Activated T-helper 1 cell treated with anti-CD3 and anti-CD28 coated beads, Interleukin-12 subunit alpha, Interleukin-12 subunit beta, Interleukin-2, Interleukin-4 antibody, amounts not matched to agents 30 ng/mL and 10 ng/mL and 1 ng/mL, durations not matched to agents 14 hours and 24 hours and 36 hours (primary cell): Measurements from ENCODE around the gene CCDC107. TPM values are rescaled to one million over a fixed set of nuclear protein-coding genes. Genes with fewer than 3 reads are reported as not detected.
"Not testable (repeated sequence)": the region's sequence is repeated elsewhere in the genome, so short reads cannot be mapped to it uniquely, and the experiment has no call there.

ENCODE experiments used
- DNase-seq: peaks from one replicate; pipeline ENCODE4 v3.0.0; 2021; ENCODE audit warnings: low spot score
- H3K27ac Mint-ChIP-seq: one replicate; pipeline ENCODE4 v1.8.0; 2021; ENCODE audit warnings: mild to moderate bottlenecking, mixed read lengths
- H3K27me3 Mint-ChIP-seq: one replicate; pipeline ENCODE4 v1.8.0; 2022; ENCODE audit warnings: mild to moderate bottlenecking, moderate library complexity, mixed read lengths; ENCODE audit not compliant: insufficient read depth
- H3K36me3 Mint-ChIP-seq: one replicate; pipeline ENCODE4 v1.8.0; 2021; ENCODE audit warnings: low read depth, mixed read lengths
- H3K4me1 Mint-ChIP-seq: one replicate; pipeline ENCODE4 v1.8.0; 2021; ENCODE audit warnings: low read depth, mixed read lengths
- H3K4me3 Mint-ChIP-seq: one replicate; pipeline ENCODE4 v1.8.0; 2021; ENCODE audit warnings: mild to moderate bottlenecking, moderate library complexity, mixed read lengths
- H3K9me3 Mint-ChIP-seq: one replicate; pipeline ENCODE4 v1.8.0; 2021; ENCODE audit warnings: mixed read lengths
- intact Hi-C: fragments of 100-400 bp; cut with micrococcal nuclease; formaldehyde crosslinking; loops from one replicate; pipeline ENCODE4 v1.15.1; 2024
- total RNA-seq: library from RNA; stranded (reverse); gene quantifications from 2 replicates; pipeline ENCODE4 v1.2.3, GENCODE V29; 2022

The CCDC107 gene
- total RNA-seq, 1 donor from 2014 or later = 20.6 TPM

DNA sequence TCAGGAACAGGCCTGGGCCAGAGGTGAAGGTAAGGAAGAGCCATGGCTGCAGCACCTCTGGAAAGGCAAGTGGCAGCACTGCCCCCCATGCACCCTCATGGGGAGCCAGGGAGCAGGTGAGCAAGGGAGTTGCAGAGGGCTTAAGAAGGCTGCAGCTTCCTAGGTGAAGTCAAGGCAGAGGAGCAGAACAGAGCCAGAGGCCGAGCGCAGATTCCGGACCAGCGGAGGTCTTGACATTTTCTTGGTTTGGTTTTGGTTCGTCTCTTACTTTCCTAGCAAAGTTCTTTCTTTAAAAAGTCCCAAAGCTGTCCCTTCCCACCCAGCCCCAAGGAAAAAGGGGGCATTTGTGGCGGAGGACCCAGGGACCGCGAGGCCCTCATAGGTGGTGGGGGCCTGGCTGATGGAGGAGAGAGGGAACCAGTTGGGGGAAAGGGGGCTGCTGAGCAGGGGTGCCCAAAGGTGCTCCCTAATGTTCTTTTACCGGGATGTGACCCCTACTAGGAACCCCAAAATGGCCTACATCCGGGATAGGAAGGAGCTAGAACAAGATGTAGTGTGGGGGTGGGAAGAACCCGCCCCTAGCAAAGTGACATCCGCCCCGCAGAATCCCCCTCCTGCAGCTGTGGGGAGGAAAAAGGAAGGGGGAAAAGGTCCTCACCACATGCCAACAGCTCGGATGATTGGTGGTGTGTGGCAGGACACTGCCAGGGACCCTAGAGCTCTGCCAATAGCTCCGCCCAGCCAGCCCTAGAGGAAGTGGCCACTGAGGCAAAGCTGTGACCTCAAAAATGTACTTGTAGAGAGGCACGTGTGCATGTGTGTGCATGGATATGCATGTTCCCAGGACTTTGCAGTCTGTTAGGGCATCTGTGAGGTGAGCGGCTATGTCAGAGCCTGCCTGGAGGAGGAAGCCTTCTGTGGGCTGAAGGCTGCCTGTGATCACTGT is 39.0 kb upstream of the CCDC107 start:
- H3K36me3 Mint-ChIP-seq = peaks cover 2% of the 10 kb centered on the region
- peak; percentile 48 for DNase-seq
- peak overlapping the region; percentile 92 for H3K27ac Mint-ChIP-seq
- H3K27me3 Mint-ChIP-seq = peaks cover 2% of the 10 kb centered on the region
- peak overlapping the region; percentile 63 for H3K4me3 Mint-ChIP-seq
- peaks cover 69% of the 10 kb centered on the region for H3K4me1 Mint-ChIP-seq
- no peaks in the 10 kb centered on the region for H3K9me3 Mint-ChIP-seq
- intact Hi-C loops = loop anchor here (1.0 to 5.0 kb wide), 7 partner anchors 15 to 208 kb away; partner anchors contain the start of genes CREB3, FAM221B, TLN1 and TMEM8B

- H3K4me1 Mint-ChIP-seq = peaks cover 69% of the 10 kb centered on the region
- no peaks in the 10 kb centered on the region for H3K36me3 Mint-ChIP-seq
- H3K27me3 Mint-ChIP-seq = peaks cover 2% of the 10 kb centered on the region
- no peaks in the 10 kb centered on the region for H3K9me3 Mint-ChIP-seq
- peak overlapping the region; percentile 92 for H3K27ac Mint-ChIP-seq
- no peak for DNase-seq
- intact Hi-C loops = loop anchor here (1.0 to 5.0 kb wide), 7 partner anchors 15 to 208 kb away; partner anchors contain the start of genes CREB3, FAM221B, TLN1 and TMEM8B
- H3K4me3 Mint-ChIP-seq = peak overlapping the region; percentile 6
These were observed 38.3 kb upstream of the CCDC107 start for GRCh38 chr9:35619800-35620158.

GRCh38 chr9:35627575-35627974 is 30.5 kb upstream of the CCDC107 start:
- DNase-seq = no peak
- peaks cover 12% of the 10 kb centered on the region for H3K4me1 Mint-ChIP-seq
- intact Hi-C loops = no loop called here
- H3K27me3 Mint-ChIP-seq = no peaks in the 10 kb centered on the region
- H3K9me3 Mint-ChIP-seq = no peaks in the 10 kb centered on the region
- no peaks in the 10 kb centered on the region for H3K36me3 Mint-ChIP-seq
- peak overlapping the region; percentile 16 for H3K27ac Mint-ChIP-seq
- no peak overlapping the region for H3K4me3 Mint-ChIP-seq

- no peak overlapping the region for H3K27ac Mint-ChIP-seq
- no peak overlapping the region for H3K4me3 Mint-ChIP-seq
- no peaks in the 10 kb centered on the region for H3K36me3 Mint-ChIP-seq
- no peaks in the 10 kb centered on the region for H3K9me3 Mint-ChIP-seq
- intact Hi-C loops = no loop called here
- DNase-seq = no peak
- no peaks in the 10 kb centered on the region for H3K27me3 Mint-ChIP-seq
- peaks cover 12% of the 10 kb centered on the region for H3K4me1 Mint-ChIP-seq
These were observed 29.6 kb upstream of the CCDC107 start for GRCh38 chr9:35628389-35628991.

DNA sequence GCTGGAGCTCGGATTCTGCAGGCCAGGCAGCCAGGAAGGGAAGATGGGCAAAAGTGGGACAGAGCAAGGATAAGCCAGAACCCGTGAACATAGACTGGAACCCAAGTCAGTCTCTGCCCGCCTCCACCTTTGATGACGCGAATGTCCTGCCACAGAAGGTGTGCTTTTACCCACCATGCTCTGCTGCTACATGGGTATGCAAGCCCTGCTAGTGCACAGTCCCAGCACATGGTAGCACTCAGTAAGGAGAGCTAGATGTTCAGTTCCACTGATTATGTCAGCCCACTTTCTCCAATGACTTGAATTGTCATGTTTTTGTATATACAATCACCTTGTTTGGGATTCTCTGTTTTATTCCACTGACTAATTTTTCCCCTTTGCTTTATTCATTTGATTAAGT is 28.5 kb upstream of the CCDC107 start:
- no peaks in the 10 kb centered on the region for H3K36me3 Mint-ChIP-seq
- H3K4me3 Mint-ChIP-seq = no peak overlapping the region
- H3K9me3 Mint-ChIP-seq = no peaks in the 10 kb centered on the region
- H3K27ac Mint-ChIP-seq = no peak overlapping the region
- peaks cover 14% of the 10 kb centered on the region for H3K4me1 Mint-ChIP-seq
- intact Hi-C loops = no loop called here
- DNase-seq = no peak
- no peaks in the 10 kb centered on the region for H3K27me3 Mint-ChIP-seq

- H3K4me3 Mint-ChIP-seq = no peak overlapping the region
- H3K36me3 Mint-ChIP-seq = peaks cover 12% of the 10 kb centered on the region
- H3K9me3 Mint-ChIP-seq = peaks cover 6% of the 10 kb centered on the region
- intact Hi-C loops = loop anchor here (1.0 kb wide), 1 partner anchor 16 kb away; no protein-coding TSS in a partner anchor
- peaks cover 56% of the 10 kb centered on the region for H3K4me1 Mint-ChIP-seq
- no peak for DNase-seq
- H3K27me3 Mint-ChIP-seq = no peaks in the 10 kb centered on the region
- peak overlapping the region; percentile 80 for H3K27ac Mint-ChIP-seq
These were observed 22.4 kb upstream of the CCDC107 start for GRCh38 chr9:35635730-35636129.

DNA sequence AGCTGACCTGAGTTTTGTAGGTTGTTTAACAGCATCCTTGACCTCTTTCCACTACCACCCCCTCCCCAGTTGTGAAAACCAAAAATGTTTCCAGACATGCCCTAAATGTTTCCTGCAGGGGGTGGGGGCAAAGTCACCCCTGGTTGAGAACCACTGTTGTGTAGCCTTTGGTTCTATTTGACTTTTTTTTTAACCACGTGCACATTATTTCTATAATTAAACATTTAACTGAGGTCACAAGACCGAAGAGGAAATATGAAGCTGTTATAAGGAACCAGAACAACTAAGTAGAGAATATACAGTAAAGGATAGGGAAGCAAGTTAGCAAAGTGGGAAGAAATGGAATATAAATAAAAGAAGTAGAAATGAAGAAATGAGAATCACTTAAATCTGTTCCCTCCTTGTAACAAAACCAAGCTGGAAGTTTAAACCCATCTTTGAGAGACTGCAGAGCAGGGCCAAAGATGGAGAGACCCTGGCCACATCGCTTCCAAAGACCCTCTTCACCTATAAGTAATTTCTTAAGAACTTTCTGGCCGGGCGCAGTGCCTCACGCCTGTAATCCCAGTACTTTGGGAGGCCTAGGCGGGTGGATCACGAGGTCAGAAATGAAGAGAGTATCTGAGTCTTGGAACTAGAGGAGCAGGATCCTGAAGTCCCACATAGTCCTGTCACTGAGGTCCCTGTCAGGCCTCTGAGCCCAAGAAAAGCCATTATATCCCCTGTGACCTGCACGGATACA is 21.8 kb upstream of the CCDC107 start:
- DNase-seq = no peak
- Mint-ChIP-seq H3K4me3 (no peak overlapping the region), H3K27ac (peak overlapping the region; percentile 80), H3K36me3 (peaks cover 18% of the 10 kb centered on the region), H3K4me1 (peaks cover 60% of the 10 kb centered on the region), H3K9me3 (peaks cover 6% of the 10 kb centered on the region), H3K27me3 (no peaks in the 10 kb centered on the region)
- intact Hi-C loops = loop anchor here (1.0 kb wide), 1 partner anchor 17 kb away; no protein-coding TSS in a partner anchor

GRCh38 chr9:35636877-35637246 is 21.2 kb upstream of the CCDC107 start:
- H3K4me3 Mint-ChIP-seq, H3K27me3 Mint-ChIP-seq, H3K9me3 Mint-ChIP-seq, DNase-seq: not testable (repeated sequence)
- H3K4me1 Mint-ChIP-seq = peaks cover 66% of the 10 kb centered on the region
- peak overlapping the region; percentile 18 for H3K27ac Mint-ChIP-seq
- H3K36me3 Mint-ChIP-seq = peaks cover 22% of the 10 kb centered on the region
- intact Hi-C loops = loop anchor here (1.0 kb wide), 1 partner anchor 18 kb away; no protein-coding TSS in a partner anchor

- H3K4me3 Mint-ChIP-seq, DNase-seq, intact Hi-C loops, H3K27me3 Mint-ChIP-seq, H3K9me3 Mint-ChIP-seq: not testable (repeated sequence)
- Mint-ChIP-seq H3K4me1 (peaks cover 66% of the 10 kb centered on the region), H3K27ac (peak overlapping the region; percentile 72), H3K36me3 (peaks cover 22% of the 10 kb centered on the region)
These were observed 20.6 kb upstream of the CCDC107 start for GRCh38 chr9:35637427-35637955.

DNA sequence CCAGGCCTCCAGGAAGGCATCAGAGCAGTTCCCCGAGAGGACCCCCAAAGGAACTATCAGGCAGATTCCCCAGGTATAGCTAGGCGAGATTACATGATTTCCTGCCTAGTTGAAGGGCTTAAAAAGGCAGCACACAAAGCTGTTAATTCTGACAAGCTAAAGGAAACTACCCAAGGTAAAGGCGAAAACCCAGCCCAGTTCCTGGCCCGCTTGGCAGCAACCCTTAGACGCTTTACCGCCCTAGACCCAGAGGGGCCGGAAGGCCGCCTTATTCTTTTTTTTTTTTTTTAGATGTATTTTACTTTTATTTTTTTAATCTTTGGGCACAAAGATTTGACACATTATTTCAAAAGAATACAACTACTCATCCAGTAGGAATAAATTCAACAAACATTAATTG is 19.3 kb upstream of the CCDC107 start:
- DNase-seq, H3K9me3 Mint-ChIP-seq, H3K27me3 Mint-ChIP-seq, H3K4me3 Mint-ChIP-seq: not testable (repeated sequence)
- Mint-ChIP-seq H3K4me1 (peaks cover 66% of the 10 kb centered on the region), H3K27ac (peak overlapping the region; percentile 53), H3K36me3 (peaks cover 28% of the 10 kb centered on the region)
- intact Hi-C loops = loop anchor here (1.0 kb wide), 1 partner anchor 9 kb away; no protein-coding TSS in a partner anchor

- H3K27me3 Mint-ChIP-seq, H3K9me3 Mint-ChIP-seq, DNase-seq: not testable (repeated sequence)
- intact Hi-C loops = loop anchor here (1.0 kb wide), 1 partner anchor 8 kb away; no protein-coding TSS in a partner anchor
- Mint-ChIP-seq H3K36me3 (peaks cover 29% of the 10 kb centered on the region), H3K4me1 (peaks cover 66% of the 10 kb centered on the region), H3K4me3 (peak overlapping the region; percentile 52), H3K27ac (peak overlapping the region; percentile 88)
These were observed 18.9 kb upstream of the CCDC107 start for GRCh38 chr9:35639225-35639624.

GRCh38 chr9:35639631-35640030 is 18.5 kb upstream of the CCDC107 start:
- Mint-ChIP-seq H3K4me1 (peaks cover 68% of the 10 kb centered on the region), H3K27ac (peak overlapping the region; percentile 88)
- intact Hi-C loops = loop anchor here (1.0 kb wide), 1 partner anchor 8 kb away; no protein-coding TSS in a partner anchor

More at GRCh38 chr9:35639631-35640030, 18.5 kb upstream of the CCDC107 start:
- DNase-seq = no peak
- H3K27me3 Mint-ChIP-seq = no peaks in the 10 kb centered on the region
- H3K4me3 Mint-ChIP-seq = peak overlapping the region; percentile 52
- H3K36me3 Mint-ChIP-seq = peaks cover 33% of the 10 kb centered on the region
- peaks cover 6% of the 10 kb centered on the region for H3K9me3 Mint-ChIP-seq
